GM18499 (cell line): ENCODE results near the gene C1QTNF4.

ENCODE experiments used
- ATAC-seq: cut with Tn5 transposase; IDR thresholded peaks from one replicate; pipeline ENCODE4 v1.9.1; 2021; ENCODE audit warnings: moderate number of reproducible peaks; ENCODE audit not compliant: insufficient read depth, unreplicated experiment

The C1QTNF4 gene

GRCh38 chr11:47595029-47595428 is 818 bp upstream of the C1QTNF4 start:
- no peak for ATAC-seq

GRCh38 chr11:47593492-47593933 is 698 bp downstream of the C1QTNF4 start:
- no peak for ATAC-seq

- ATAC-seq, result no peak
These were observed 1.2 kb downstream of the C1QTNF4 start for GRCh38 chr11:47592970-47593369.

- no peak for ATAC-seq
These were observed 2.0 kb downstream of the C1QTNF4 start for GRCh38 chr11:47592251-47592650.

DNA sequence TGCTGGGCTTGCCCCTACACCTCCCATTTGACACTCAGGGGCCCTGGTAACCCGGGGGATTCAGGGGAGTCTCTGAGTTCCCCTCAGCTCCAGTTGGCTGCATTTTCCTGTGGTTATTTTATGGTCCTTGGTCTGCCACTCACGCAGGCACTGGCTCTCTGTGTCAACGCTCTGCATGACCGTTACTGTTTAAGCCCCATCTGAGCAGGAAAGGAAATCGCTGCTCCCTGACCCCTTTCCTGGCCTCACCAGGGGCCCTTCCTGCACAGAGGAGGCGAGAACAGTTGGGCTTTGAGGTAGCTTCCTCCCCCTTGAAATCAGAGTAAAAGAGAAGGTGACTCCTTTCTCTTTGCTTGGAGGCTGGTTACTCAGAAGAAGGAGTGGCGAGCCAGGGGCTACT is 2.4 kb downstream of the C1QTNF4 start:
- ATAC-seq, result no peak

DNA sequence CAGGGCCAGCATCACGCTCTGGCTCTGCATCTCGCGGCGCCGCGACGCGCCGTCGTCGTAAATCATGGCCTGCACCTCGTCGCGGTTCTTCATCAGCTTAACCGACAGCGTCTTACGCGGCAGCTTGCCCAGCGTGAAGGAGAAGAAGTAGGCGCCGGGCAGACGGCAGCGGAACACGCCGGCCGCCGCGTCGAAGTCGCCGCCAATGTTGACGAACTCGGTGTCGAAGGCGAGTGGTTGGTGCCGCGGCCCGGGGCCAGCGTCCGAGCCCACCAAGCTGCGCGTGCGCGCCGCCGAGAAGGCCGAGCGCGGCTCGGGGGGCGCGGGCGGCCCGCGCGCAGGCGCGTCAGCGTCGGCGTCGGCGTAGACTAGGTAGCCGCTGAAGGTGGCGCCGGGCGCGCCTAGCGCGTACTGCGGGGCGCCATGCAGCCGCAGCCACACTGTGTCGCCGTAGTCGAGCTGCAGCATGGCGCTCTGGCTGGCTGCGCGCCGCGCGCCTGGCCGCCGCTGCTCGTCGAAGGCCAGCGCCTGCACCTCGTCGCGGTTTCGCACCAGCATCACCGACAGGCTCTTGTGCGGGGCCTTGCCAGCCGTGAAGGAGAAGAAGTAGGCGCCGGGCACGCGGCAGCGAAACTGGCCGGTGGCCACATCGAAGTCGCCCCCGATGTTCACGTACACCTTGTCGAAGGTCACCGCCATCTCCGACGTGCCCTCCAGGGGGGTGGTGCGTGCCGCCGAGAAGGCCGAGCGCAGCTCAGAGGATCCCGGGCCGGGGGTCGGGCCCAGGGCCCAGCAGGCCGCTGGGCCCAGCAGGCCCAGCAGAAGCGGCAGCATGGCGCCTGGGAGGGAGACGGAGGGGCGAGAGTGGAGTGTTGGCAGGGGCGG is 4.0 kb downstream of the C1QTNF4 start:
- ATAC-seq, result no peak

- ATAC-seq, result no peak
These were observed 4.6 kb downstream of the C1QTNF4 start for GRCh38 chr11:47589584-47589976.

GRCh38 chr11:47589118-47589517 is 5.1 kb downstream of the C1QTNF4 start:
- no peak for ATAC-seq

DNA sequence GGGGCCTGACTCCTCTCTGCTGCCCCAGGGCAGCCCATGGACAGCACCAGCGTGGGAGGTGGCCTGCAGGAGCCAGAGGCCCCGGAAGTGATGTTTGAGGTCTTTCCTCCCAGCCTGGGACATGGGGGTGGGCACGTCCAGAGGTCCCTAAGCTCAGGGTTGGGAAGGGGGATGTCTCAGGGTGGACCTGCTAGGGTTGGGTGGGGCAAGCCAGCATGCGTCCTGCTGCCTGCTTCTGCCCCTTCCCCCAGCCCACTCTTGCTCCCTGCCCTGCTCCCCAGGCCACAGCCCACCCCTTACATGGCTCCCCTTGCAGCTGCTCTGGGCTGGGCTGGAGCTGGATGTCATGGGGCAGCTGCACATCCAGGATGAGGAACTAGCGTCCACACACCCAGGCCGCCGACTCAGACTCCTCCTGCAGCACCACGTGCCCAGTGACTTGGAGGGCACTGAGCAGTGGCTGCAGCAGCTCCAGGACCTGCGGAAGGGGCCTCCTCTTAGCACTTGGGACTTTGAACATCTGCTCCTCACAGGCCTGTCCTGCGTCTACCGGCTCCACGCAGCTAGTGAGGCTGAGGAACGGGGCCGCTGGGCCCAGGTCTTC is 6.4 kb downstream of the C1QTNF4 start:
- ATAC-seq, result no peak

DNA sequence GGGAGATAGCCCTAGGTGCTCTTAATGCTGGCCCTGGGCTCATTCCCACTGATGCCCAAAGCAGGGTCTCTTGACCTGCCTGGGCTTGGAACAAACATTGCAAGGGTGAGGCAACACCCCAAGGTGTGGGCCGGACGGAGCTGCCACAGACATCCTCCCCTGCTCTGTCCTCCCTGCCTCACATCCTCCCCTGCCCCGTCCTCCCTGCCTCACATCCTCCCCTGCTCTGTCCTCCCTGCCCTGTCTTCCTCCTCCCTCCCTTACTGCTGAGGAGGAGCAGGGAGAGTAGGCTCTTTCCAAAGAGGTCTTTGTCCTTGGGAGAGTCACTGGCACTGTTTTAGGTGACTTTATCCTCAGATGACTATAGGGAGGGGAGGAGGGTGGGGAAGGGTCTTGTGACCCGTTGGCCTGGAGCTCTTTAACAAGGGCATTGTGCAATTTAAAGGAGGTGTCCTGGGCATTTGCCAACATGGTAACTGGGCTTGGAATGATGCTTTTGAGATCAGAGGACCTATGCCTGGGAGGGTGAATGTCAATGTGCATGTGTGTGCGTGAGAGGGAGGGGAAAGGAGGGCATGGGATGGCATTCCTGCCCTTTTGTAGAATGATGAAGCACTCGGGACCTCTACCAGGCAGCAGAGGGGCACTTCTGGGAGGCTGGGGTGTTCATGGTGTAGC is 7.0 kb downstream of the C1QTNF4 start:
- ATAC-seq, result no peak

DNA sequence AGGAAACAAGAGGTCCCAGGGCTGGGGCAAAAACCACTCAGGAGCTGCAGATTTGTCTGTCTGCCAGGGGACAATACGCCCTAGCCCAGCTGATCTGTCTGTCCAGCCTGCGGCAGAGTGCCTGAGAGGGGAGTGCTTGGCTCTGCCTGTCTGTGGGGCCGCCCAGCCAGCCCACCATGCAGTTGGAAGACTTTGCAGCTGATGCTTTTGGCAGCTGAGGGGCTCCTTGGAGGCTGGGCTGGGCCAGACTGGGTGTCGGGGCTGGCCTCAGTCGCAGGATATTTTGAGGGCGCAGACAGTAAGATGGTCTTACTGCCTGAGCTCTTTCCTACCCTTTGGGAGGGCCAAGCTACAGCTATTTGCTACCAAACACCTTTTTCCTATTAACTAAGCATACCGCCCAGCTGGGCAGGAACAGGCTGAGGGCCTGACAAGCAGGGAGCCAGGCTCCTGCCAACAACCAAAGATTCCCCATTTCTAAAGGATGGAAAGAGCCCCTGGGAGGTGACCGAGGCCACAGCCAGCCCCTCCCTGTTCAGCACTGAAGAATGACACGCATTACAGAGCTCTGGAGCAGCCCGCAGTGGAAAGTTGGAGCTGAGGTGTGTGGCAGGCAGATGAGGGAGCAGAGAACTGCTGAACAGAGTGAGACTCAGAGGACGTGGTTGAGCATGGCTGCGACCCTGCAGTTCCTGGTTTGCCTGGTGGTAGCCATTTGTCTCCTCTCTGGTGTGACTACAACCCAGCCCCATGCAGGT is 7.9 kb downstream of the C1QTNF4 start, which contains the start of gene FAM180B:
Gene FAM180B (plus strand): TSS at position 581 of the 758 bp plus-strand sequence. CDS start 91 bp downstream, at position 672.
- ATAC-seq, result no peak

DNA sequence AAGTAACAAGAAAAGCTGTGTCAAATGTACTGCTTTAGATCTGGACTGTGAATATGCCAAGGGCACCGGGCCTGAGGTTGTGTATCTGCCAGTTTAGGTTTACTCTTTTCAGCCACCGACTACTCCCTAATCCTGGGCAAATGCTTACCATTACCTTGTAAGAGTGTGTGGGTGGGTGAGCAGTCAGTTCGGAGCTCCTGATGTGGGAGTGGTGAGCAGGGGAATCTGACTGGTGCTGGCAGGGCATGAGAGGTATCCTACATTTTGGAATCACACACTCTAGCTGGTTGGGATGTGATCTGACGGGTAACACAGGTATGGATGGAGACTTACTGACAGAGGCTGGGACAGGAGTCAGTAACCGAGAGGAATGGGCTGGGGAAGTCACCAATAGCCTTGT is 10.4 kb downstream of the C1QTNF4 start:
- no peak for ATAC-seq

GRCh38 chr11:47578524-47579494 is 15.4 kb downstream of the C1QTNF4 start, which contains the start of the genes KBTBD4 and NDUFS3:
Gene KBTBD4, minus strand, starts transcription at chr11:47578970. Its CDS starts 19 bp downstream, at chr11:47578951.
Gene NDUFS3, plus strand, starts transcription at chr11:47579074. Its CDS starts 18 bp downstream, at chr11:47579092.
- ATAC-seq, result peak; percentile 85

- ATAC-seq, result no peak
These were observed 16.7 kb downstream of the C1QTNF4 start for GRCh38 chr11:47577460-47578041.

GRCh38 chr11:47573321-47573720 is 20.9 kb downstream of the C1QTNF4 start:
- no peak for ATAC-seq

GRCh38 chr11:47572715-47573255 is 21.4 kb downstream of the C1QTNF4 start:
- no peak for ATAC-seq

- no peak for ATAC-seq
These were observed 22.3 kb downstream of the C1QTNF4 start for GRCh38 chr11:47571895-47572294.

GRCh38 chr11:47571357-47571729 is 22.9 kb downstream of the C1QTNF4 start:
- no peak for ATAC-seq
